ENCODE measurements around the gene IMMP2L. TPM values are rescaled to one million over a fixed set of nuclear protein-coding genes. Genes with fewer than 3 reads are reported as not detected.
"Not testable (repeated sequence)": the region's sequence is repeated elsewhere in the genome, so short reads cannot be mapped to it uniquely, and the experiment has no call there.

The IMMP2L gene
- total RNA-seq, 1 donor from 2014 or later, result 13.6 TPM

DNA sequence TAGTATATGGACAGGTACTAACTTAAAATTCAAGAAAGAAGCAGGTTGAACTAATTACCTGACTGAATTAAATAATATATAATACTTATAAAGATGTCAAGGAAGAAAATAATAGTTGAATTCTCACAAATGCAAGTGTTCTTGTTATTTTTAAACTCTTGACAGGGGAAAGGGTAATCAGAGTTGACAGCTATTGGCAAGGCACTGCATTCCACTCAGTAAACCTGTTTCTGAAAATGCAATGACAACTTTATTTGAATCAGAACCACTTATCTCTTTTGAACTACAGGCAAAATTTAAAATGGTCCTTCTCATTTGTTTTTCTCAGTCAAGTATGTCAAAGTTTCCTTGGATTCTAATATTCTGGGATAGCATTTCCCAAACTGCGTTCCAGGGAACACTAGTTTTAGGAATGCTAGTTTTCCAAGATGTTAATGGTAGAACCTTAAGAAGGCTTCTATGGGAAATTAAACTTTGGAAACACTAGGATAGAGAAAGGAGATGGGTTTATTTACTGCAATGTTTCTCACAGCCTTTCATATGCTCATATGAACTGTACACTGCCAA lies 575.1 kb downstream of the IMMP2L start:
- DNase-seq, result no peak
- intact Hi-C loops (cut with DNase I), result no loop called here
- peak; percentile 91 for ATAC-seq (ENCODE audit: poor library complexity)

DNA sequence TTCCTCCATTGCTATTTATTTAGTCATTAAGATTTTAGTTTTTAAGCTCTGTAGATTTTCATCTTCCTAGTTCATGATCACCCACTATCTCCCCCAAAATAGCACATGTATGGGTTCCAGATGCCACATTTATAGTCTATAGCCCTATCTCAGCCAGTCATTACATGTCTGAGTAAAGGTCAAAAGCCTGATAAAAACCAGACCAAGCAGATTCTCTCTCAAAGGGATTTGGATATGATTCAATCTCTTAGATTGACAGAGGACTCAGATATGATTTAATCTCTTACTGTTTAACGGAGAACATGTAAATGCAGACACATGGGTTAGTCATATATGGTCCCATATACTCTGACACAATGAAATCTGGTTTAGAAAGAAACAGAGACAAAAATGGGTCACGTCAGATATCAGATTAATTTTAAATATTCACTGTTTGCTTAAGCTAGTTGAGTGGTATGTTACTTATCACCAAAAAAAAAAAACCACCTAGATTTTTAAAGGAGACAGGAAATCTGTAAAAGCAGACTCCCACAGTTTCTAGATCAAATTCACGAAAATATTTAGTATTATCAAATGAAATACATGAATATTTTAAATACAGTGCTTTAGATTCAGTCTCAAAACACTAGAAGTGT lies 578.4 kb downstream of the IMMP2L start:
- intact Hi-C loops (cut with DNase I), result no loop called here

DNA sequence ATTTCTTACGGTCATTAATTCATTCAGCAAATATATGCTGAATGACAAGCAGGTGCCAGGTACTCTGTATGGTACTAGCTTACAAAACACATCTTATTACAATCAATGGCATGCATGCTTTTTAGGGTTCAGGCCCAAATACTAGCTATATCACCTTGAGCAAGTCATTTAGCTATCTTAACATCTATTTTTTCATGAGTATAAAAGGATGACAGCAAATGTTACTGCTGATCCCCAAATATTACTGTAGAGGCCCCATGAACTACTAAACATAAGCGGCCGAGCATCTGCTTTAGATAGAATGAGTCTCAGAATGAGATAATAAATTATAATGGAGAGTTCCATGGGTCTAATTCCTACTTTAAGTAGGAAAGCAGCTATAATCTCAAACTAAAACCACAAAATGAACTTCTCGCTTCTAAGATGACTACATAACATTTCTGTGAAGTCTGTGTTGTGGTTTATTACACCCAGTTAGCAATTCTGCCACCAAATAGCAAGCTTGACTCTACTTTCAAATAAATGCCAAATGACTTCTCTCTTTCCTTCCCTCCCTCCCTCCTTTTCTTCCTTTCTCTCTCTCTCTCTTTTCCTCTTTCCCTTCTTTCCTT lies 585.1 kb downstream of the IMMP2L start:
- no peak for DNase-seq
- intact Hi-C loops (cut with DNase I), result no loop called here
- no peak for ATAC-seq (ENCODE audit: poor library complexity)

More for the DNA sequence above, 578.4 kb downstream of the IMMP2L start:
- DNase-seq, result no peak
- no peak for ATAC-seq (ENCODE audit: poor library complexity)

DNA sequence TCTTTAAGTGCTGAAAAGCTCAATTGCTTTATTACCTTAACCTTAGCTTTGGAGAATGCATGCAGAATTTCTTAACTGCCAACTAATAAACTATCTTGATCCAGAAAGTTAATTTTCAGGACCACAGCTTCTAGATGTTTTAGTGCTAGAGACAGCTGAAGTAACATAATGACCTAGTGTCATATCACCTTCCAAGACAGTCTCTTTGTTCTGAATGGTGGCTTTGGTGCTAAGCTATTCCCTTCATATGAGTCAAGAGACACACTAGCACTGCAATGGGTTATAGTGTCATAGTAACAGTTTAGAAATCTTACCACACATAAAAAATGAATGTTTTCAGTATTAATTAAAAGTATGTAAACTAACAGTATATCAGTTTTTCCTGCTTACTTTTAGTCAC lies 586.8 kb downstream of the IMMP2L start:
- no peak for DNase-seq
- no peak for ATAC-seq (ENCODE audit: poor library complexity)
- intact Hi-C loops (cut with DNase I), result no loop called here

DNA sequence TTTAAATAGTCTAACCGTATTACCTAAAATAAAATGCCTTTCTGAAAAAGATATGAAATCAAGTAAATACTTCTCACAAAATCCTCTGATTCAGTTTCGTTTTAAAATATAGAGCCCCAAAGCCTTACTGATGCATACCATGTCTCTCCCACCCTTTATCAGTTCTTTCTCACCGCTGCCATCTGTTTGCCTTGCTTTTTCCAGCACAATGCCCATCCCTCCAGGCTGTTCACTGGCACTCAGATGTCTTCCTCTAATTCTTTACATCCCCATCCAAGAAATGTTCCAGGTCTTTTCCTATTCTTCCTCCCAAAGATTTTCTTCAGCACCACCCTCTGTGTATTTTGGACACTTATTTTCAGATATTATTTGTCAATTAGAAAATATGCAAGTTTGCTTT lies 587.9 kb downstream of the IMMP2L start:
- intact Hi-C loops (cut with DNase I), result no loop called here
- no peak for ATAC-seq (ENCODE audit: poor library complexity)
- no peak for DNase-seq

DNA sequence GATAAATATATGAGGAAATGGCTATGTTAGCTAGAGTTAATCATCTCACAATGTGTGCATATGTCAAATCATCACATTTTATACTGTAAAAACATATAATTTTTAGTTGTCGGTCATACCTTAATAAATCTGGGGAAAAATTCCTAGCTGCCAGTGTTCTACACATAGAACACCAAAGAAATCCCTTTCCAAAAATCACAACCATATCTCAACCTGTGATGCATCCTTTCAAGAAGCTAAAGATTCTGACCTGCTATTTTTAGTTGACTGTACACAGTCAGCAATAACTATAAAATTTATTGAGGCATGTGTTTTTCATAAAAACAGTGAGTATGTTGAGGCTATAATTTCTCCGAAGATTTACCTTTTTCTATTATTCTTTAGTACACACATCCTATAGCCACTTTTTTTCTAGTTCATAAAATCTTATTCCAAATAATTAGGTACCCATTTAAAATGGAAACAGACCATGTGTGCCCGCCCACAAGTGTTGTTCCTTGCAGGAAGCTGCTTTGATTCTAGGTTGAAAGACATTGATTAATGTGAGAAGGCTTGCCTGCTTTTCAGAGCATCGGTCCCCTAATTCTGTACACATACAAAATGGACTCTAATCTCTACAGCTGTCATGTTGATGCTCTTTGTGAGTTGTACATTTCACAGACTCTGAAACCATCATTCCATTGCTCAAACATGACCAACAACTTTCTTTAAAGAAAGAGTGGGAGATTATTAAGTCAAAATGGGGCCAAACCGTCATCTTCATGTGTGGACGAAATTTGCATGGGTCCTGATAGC lies 588.9 kb downstream of the IMMP2L start:
- intact Hi-C loops (cut with DNase I), result no loop called here

DNA sequence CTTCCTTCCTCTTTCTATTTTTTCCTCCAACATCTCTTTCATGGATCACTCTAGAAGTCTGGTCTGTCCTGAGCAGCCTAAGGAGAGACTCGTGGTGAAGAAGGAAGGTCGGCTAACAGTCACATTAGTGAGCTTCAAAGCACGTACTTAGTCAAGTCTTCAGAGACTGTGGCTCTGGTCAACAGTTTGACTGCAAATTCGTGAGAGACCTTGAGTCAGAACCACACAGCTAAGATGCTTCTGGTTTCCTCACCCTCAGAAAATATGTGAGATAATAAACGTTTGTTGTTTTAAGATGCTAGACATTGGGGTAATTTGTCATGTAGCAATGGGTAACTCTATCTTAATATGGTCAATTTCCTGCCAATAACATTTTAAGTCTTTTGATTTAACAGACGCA lies 597.5 kb downstream of the IMMP2L start:
- DNase-seq (no peak), ATAC-seq (ENCODE audit: poor library complexity) (no peak)
- intact Hi-C loops (cut with DNase I), result no loop called here

More for the DNA sequence above, 588.9 kb downstream of the IMMP2L start:
- ATAC-seq (ENCODE audit: poor library complexity), result no peak
- no peak for DNase-seq

DNA sequence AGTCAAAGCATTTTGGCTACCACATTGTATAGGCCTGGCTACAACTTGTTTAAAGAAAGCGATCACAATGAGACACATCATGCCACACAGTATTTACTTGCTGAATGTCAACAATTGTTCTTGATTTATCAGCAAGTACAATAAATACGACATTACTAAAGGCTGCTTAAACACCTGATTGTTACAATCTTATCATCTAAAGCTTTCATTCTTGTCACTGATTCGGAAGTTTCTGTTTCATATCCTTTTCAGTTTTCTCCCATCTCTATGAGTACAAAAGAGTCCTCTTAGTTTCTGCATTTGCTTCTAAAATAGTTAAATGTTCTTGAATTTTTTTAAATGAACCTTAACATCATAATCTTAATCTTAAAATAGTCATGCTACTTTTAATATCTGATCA lies 599.5 kb downstream of the IMMP2L start:
- no peak for ATAC-seq (ENCODE audit: poor library complexity)
- intact Hi-C loops (cut with DNase I), result no loop called here
- DNase-seq, result no peak

DNA sequence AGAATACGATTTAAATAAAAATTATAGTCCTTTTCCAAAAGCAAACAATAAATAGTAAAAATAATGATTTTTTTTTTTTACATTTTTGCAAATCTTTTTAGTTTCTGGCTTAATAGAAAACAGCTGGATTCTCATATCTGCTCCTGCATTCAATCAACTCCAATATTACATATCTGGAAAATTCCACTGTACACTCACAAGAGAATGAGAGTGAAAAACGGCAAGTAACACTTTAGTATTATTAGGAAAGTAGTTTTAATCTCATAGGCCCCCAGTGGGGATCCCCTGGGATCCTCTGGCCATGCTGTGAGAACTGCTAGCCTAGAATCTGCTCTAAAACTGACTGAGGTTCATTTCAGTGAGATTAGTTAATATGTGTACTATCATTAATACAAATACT lies 599.9 kb downstream of the IMMP2L start:
- peak; percentile 46 for ATAC-seq (ENCODE audit: poor library complexity)
- peak; percentile 52 for DNase-seq
- intact Hi-C loops (cut with DNase I), result no loop called here

DNA sequence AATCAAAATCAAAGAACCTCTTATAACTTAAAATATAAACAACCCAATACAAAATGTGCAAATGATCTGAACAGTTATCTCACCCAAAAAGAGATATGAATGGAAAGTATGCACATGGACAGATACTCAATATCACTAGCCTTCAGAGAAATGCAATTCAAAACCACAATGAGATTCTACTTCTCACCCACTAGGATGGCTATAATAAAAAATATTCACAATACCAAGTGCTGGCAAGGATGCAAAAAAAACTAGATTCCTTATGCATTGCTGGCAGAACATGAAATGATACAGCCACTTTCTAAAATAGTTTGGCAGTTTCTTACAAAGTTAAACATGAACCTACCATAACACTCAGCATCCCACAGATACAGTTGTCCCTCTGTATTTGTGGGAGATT lies 601.5 kb downstream of the IMMP2L start:
- ATAC-seq (ENCODE audit: poor library complexity), result no peak
- no peak for DNase-seq
- intact Hi-C loops (cut with DNase I), result no loop called here

DNA sequence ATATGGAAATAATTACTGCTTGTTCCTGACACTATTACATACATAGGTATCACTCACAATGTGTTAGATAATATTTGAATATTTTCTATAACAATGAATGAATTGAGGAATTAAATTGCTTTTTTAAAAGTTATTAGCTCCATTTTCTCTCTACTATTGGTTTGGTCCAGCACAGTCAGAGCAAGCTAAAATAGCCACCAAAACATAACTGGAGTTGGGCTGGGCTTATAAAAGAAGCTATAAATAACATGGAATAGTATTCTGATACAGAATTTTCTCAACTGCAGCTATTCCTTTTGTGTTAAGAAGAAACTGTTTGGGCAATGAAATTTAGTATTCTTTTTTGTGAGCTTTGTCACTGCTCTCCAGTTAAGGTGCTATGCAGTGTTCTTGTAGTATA lies 614.0 kb downstream of the IMMP2L start:
- DNase-seq (no peak), ATAC-seq (ENCODE audit: poor library complexity) (peak; percentile 82)
- intact Hi-C loops (cut with DNase I), result no loop called here

DNA sequence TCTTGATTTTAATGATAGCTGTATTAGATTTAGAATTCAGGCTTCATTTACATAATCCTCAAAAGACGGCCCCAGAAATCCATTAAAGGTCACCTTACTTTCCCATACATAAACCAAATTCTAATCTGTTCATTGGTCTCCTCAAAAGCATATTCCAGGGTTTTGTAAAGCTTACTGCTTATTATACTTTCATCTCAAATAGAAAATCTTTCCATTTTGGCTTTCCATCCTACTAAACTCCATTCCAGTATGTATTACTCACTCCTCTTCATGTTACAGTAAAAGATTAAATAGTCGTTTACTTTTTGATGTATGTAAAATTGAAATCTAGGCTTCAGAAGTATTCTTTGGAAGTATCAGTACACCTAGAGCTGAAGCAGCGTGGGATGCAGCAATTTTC lies 614.9 kb downstream of the IMMP2L start:
- intact Hi-C loops (cut with DNase I), result no loop called here
- no peak for DNase-seq
- ATAC-seq (ENCODE audit: poor library complexity), result no peak

DNA sequence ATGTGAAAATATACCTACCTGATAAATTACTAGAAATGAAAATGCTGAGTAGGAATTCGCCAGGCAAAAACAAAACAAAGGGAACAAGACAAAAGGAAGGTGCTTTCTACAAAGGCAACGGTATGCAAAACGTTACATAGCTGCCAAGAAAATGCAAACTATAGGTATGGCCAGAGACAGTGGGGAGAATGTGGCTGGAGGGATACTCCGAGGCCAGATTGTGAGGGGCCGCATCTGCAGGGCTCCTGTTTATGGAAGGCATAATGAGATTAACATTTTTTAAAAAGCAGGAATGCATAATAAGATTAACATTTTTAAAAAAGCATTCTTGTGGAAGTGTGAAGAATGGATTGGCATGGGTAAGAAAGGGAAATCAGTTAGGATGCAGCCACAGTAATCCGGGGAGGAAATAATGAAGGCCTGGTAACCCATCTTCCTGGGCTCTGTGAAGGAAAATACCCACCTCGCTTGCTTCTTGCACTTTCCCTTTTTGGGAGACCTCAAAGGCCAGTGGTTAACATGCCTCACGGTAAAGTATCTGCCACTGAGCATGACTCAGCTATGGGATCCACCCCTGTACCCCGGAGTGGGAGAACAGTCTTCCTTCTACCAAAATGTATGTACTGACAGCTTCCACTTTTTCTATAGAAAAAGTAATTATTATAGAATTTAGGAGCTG lies 617.2 kb downstream of the IMMP2L start:
- no peak for ATAC-seq (ENCODE audit: poor library complexity)
- intact Hi-C loops (cut with DNase I), result no loop called here
- no peak for DNase-seq

DNA sequence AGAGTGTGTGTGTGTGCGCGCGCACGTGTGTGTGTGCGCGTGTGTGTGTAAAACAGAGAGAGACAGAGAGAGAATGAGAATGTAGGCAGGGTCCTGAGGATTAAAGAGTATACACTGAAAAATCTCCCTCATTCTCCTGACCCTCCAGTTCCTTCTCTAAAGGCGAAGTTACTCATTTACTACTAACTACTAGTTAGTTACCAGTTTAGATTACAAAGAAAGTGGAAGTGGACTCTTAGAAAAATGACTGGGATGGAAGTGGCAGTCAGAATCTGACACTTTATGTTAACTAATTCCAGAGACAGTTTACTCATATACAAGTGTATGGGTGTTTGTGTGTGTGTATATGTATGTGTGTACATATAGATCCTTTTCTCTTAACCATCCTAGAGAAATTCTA lies 617.8 kb downstream of the IMMP2L start:
- ATAC-seq (ENCODE audit: poor library complexity) (no peak), DNase-seq (no peak)
- intact Hi-C loops (cut with DNase I), result no loop called here

DNA sequence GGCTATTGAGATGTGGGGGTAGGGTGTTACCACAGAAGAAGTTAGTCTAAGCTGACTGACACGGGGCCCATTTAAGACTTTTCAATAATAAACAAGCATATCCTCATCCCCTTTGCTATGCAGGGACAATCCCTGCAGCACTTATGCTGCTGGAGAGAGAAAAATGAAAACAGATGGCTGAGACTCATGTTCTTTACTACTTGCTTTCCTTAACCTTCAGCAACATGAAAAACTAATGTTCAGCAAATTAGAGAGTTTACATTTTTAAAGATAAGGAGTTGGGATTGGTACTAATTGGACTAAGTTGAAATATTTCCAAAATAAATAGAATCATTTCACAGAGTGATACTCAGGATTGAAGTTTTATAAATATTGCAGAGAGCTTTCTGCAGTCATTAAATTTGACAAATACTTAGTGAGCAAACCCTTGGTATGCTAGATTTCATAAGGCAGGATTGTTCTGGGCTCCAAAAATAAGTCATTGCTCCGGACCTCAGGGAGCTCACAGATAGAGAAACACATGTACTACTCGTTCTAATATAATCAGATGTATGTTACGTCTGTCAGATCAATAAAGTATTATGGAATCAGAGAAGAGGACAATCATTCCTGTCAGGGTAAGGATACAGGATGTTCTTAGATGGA lies 618.5 kb downstream of the IMMP2L start:
- intact Hi-C loops (cut with DNase I), result no loop called here
- no peak for DNase-seq
- ATAC-seq (ENCODE audit: poor library complexity), result no peak

DNA sequence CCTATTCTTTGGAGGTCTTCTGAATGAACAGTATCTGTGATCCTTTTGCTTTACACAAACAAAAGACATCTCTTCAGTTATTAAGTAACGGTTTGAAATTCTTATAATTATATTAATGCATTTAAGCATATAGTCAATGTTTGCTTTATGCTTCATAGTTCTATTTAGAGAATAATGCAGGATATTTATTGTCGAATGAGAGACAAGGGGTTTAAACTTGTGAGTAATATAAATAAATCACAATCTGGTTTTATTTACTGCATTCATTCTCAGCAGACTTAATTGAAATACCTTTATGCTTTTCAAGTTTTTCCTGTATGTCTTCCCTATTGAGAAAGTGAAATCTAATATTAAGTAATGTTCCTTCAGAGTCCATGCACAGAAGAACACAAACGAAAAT lies 620.9 kb downstream of the IMMP2L start:
- ATAC-seq (ENCODE audit: poor library complexity), result no peak
- intact Hi-C loops (cut with DNase I), result no loop called here
- no peak for DNase-seq

DNA sequence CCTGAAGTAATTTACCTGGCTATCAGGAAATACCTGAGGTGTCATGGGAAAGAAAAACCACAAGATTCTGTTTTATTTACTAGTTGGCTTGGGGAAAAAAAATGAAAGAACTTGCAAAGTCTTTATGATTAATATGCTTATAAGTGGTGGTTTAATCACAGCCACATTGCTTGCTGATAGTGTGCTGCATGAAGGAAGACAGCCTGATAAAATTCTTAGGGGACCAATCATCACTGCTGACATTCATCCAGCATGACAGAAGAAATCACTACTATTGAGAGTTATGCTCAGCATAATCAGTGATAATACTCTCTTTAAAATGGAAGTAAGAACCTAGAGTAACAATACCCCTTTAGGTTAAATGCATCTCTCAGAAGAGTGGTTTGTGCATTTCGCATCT lies 621.5 kb downstream of the IMMP2L start:
- no peak for DNase-seq
- ATAC-seq (ENCODE audit: poor library complexity), result no peak
- intact Hi-C loops (cut with DNase I), result no loop called here

DNA sequence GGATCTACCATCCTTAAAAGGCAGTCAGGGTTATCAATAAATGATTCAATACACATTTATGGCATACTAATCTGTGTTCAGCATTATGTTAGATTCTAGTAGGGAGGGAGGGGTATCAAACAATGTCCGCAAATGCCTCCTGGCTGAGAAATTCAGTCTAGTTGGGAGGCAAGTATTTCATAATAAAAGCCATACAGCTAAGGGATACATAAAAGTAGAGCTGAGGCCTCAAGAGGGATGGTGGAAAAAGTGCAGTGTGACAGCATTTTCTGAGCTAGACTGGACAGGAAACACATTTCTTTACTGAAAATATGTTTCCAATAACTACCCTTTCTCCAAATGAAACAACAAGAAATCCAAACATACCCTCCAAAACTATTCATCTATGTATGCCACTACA lies 624.1 kb downstream of the IMMP2L start:
- ATAC-seq (ENCODE audit: poor library complexity) (no peak), DNase-seq (no peak)
- intact Hi-C loops (cut with DNase I), result no loop called here

DNA sequence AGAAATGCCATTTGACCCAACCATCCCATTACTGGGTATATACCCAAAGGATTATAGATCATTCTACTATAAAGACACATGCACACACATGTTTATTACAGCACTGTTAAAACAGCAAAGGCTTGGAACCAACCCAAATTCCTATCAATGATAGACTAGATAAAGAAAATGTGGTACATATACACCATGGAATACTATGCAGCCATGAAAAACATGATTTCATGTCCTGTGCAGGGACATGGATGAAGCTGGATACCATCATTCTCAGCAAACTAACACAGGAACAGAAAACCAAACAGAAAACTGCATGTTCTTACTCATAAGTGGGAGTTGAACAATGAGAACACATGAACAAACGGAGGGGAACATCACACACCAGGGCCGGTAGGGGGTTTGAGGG lies 625.6 kb downstream of the IMMP2L start:
- intact Hi-C loops (cut with DNase I); ATAC-seq (ENCODE audit: poor library complexity); DNase-seq: not testable (repeated sequence)
